ENCODE results near the gene SAMM50.

GRCh38 chr22:44002997-44003396 lies 47.8 kb downstream of the SAMM50 start:
- TF ChIP-seq, protein P1, sequence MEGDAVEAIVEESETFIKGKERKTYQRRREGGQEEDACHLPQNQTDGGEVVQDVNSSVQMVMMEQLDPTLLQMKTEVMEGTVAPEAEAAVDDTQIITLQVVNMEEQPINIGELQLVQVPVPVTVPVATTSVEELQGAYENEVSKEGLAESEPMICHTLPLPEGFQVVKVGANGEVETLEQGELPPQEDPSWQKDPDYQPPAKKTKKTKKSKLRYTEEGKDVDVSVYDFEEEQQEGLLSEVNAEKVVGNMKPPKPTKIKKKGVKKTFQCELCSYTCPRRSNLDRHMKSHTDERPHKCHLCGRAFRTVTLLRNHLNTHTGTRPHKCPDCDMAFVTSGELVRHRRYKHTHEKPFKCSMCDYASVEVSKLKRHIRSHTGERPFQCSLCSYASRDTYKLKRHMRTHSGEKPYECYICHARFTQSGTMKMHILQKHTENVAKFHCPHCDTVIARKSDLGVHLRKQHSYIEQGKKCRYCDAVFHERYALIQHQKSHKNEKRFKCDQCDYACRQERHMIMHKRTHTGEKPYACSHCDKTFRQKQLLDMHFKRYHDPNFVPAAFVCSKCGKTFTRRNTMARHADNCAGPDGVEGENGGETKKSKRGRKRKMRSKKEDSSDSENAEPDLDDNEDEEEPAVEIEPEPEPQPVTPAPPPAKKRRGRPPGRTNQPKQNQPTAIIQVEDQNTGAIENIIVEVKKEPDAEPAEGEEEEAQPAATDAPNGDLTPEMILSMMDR (IDR thresholded peaks at IDR 0.05; ENCODE audit: low read depth, low read length, poor library complexity, severe bottlenecking) = no peak
- TF ChIP-seq EZH2phosphoT487 (IDR thresholded peaks at IDR 0.05; ENCODE audit: borderline replicate concordance, low read length) = no peak
